Large intestine (tissue), 3 donors: Measurements from ENCODE around the gene KSR2. TPM values are rescaled to one million over a fixed set of nuclear protein-coding genes. Genes with fewer than 3 reads are reported as not detected.

Source experiments
- DNase-seq, 2 donors: peaks; one replicate each; pipeline versions ENCODE4 v3.0.0 to v3.0.0-alpha.2; 2013
- H3K27ac ChIP-seq: one replicate; pipeline ENCODE4 v1.5.1; 2013; ENCODE audit warnings: low read length
- H3K27me3 ChIP-seq: 2 replicates; pipeline ENCODE4 v1.6.1; 2013; ENCODE audit warnings: low read length; ENCODE audit not compliant: control insufficient read depth, insufficient read depth
- H3K36me3 ChIP-seq: 2 replicates; pipeline ENCODE4 v1.6.1; 2013; ENCODE audit warnings: low read length; ENCODE audit not compliant: control insufficient read depth, insufficient read depth
- H3K4me1 ChIP-seq: one replicate; pipeline ENCODE4 v1.6.1; 2013; ENCODE audit warnings: low read length; ENCODE audit not compliant: control insufficient read depth, insufficient read depth
- H3K4me3 ChIP-seq: one replicate; pipeline ENCODE4 v1.5.1; 2013; ENCODE audit warnings: low read length
- H3K9me3 ChIP-seq: one replicate; pipeline ENCODE4 v1.6.1; 2013; ENCODE audit warnings: mild to moderate bottlenecking, low read depth, low read length, moderate library complexity; ENCODE audit not compliant: control insufficient read depth
- WGBS: methylation state at CpG from one replicate; pipeline ENCODE4 v1.1.5; 2013; ENCODE audit warnings: low lambda C conversion rate; ENCODE audit not compliant: insufficient coverage; 5-methylcytosine and 5-hydroxymethylcytosine counted together
- polyA plus RNA-seq: library from polyadenylated mRNA; unstranded; fragments of 120-200 nt; gene quantifications from one replicate; pipeline ENCODE4 v1.2.1, GENCODE V29; 2013

KSR2 gene
- polyA plus RNA-seq, 1 donor, result 0.61 TPM

GRCh38 chr12:117968151-117968789, 520 bp downstream of the KSR2 start:
- no peak for DNase-seq
- Histone ChIP-seq H3K27me3 (peaks cover 40% of the 10 kb centered on the region), H3K4me1 (no peaks in the 10 kb centered on the region), H3K4me3 (peak overlapping the region; percentile 38), H3K36me3 (no peaks in the 10 kb centered on the region), H3K27ac (no peak overlapping the region), H3K9me3 (no peaks in the 10 kb centered on the region)
- no CpG with 5 or more reads among the region's 10 CpGs for WGBS

- no peaks in the 10 kb centered on the region for H3K9me3 ChIP-seq
- no peak overlapping the region for H3K27ac ChIP-seq
- no peaks in the 10 kb centered on the region for H3K36me3 ChIP-seq
- no CpG with 5 or more reads among the region's 12 CpGs for WGBS
- H3K27me3 ChIP-seq, result peaks cover 40% of the 10 kb centered on the region
- no peak for DNase-seq
- no peak overlapping the region for H3K4me3 ChIP-seq
- no peaks in the 10 kb centered on the region for H3K4me1 ChIP-seq
These were observed 1.3 kb downstream of the KSR2 start for GRCh38 chr12:117967512-117967911.

- Histone ChIP-seq H3K27ac (no peak overlapping the region), H3K9me3 (no peaks in the 10 kb centered on the region), H3K27me3 (peaks cover 40% of the 10 kb centered on the region), H3K4me1 (no peaks in the 10 kb centered on the region), H3K4me3 (no peak overlapping the region), H3K36me3 (no peaks in the 10 kb centered on the region)
- 20% methylated on average over 1 of the region's 4 CpGs for WGBS
- DNase-seq, result no peak
These were observed 1.7 kb downstream of the KSR2 start for GRCh38 chr12:117967043-117967442.

- 32% methylated on average over 3 of the region's 9 CpGs for WGBS
- H3K27ac ChIP-seq, result no peak overlapping the region
- DNase-seq, result no peak
- H3K4me3 ChIP-seq, result no peak overlapping the region
- H3K4me1 ChIP-seq, result no peaks in the 10 kb centered on the region
- H3K27me3 ChIP-seq, result peaks cover 40% of the 10 kb centered on the region
- no peaks in the 10 kb centered on the region for H3K9me3 ChIP-seq
- H3K36me3 ChIP-seq, result no peaks in the 10 kb centered on the region
These were observed 2.3 kb downstream of the KSR2 start for GRCh38 chr12:117966511-117966910.

GRCh38 chr12:117963836-117964235, 5.0 kb downstream of the KSR2 start:
- H3K4me3 ChIP-seq, result no peak overlapping the region
- DNase-seq, result no peak
- H3K9me3 ChIP-seq, result no peaks in the 10 kb centered on the region
- WGBS, result no CpG with 5 or more reads among the region's 7 CpGs
- H3K36me3 ChIP-seq, result no peaks in the 10 kb centered on the region
- H3K27me3 ChIP-seq, result peaks cover 31% of the 10 kb centered on the region
- no peak overlapping the region for H3K27ac ChIP-seq
- no peaks in the 10 kb centered on the region for H3K4me1 ChIP-seq

GRCh38 chr12:117936722-117937484, 31.9 kb downstream of the KSR2 start:
- Histone ChIP-seq H3K27me3 (no peaks in the 10 kb centered on the region), H3K27ac (no peak overlapping the region), H3K36me3 (no peaks in the 10 kb centered on the region), H3K9me3 (no peaks in the 10 kb centered on the region), H3K4me1 (no peaks in the 10 kb centered on the region), H3K4me3 (no peak overlapping the region)
- peak in 1 of 2 donors; percentile 2 for DNase-seq
- 0% methylated on average over 1 of the region's 6 CpGs for WGBS

GRCh38 chr12:117933545-117933944, 35.2 kb downstream of the KSR2 start:
- no peak overlapping the region for H3K27ac ChIP-seq
- 30% methylated on average over 2 of the region's 5 CpGs for WGBS
- no peak for DNase-seq
- H3K4me3 ChIP-seq, result no peak overlapping the region
- H3K9me3 ChIP-seq, result no peaks in the 10 kb centered on the region
- no peaks in the 10 kb centered on the region for H3K36me3 ChIP-seq
- no peaks in the 10 kb centered on the region for H3K27me3 ChIP-seq
- H3K4me1 ChIP-seq, result no peaks in the 10 kb centered on the region

GRCh38 chr12:117926391-117926899, 42.3 kb downstream of the KSR2 start:
- no peak overlapping the region for H3K27ac ChIP-seq
- no peaks in the 10 kb centered on the region for H3K36me3 ChIP-seq
- H3K4me1 ChIP-seq, result no peaks in the 10 kb centered on the region
- DNase-seq, result peak in 1 of 2 donors; percentile 2
- 100% methylated on average over 1 of the region's 4 CpGs for WGBS
- H3K27me3 ChIP-seq, result no peaks in the 10 kb centered on the region
- no peak overlapping the region for H3K4me3 ChIP-seq
- H3K9me3 ChIP-seq, result no peaks in the 10 kb centered on the region

GRCh38 chr12:117921929-117922777, 46.6 kb downstream of the KSR2 start:
- H3K27me3 ChIP-seq, result no peaks in the 10 kb centered on the region
- 70% methylated on average over 2 of the region's 6 CpGs for WGBS
- H3K4me3 ChIP-seq, result no peak overlapping the region
- H3K27ac ChIP-seq, result no peak overlapping the region
- no peaks in the 10 kb centered on the region for H3K4me1 ChIP-seq
- no peaks in the 10 kb centered on the region for H3K36me3 ChIP-seq
- no peak for DNase-seq
- H3K9me3 ChIP-seq, result no peaks in the 10 kb centered on the region

GRCh38 chr12:117919479-117919878, 49.3 kb downstream of the KSR2 start:
- Histone ChIP-seq H3K9me3 (no peaks in the 10 kb centered on the region), H3K36me3 (no peaks in the 10 kb centered on the region), H3K4me3 (no peak overlapping the region), H3K27ac (no peak overlapping the region), H3K4me1 (no peaks in the 10 kb centered on the region), H3K27me3 (no peaks in the 10 kb centered on the region)
- DNase-seq, result no peak
- 100% methylated on average over 1 of the region's 2 CpGs for WGBS
